ENCODE results near the gene TRPT1.

- TF ChIP-seq CTCF (IDR thresholded peaks at IDR 0.05) (no peak), POLR2AphosphoS5 (IDR thresholded peaks at IDR 0.05) (no peak), EP300 (IDR thresholded peaks at IDR 0.05) (no peak), POLR2A (IDR thresholded peaks at IDR 0.05) (no peak)
Observed at GRCh38 chr11:64244107-64244506, 18.1 kb upstream of the TRPT1 start.
